H1 (cell line): ENCODE data around the gene BRPF1. TPM values are rescaled to one million over a fixed set of nuclear protein-coding genes. Genes with fewer than 3 reads are reported as not detected.

Source experiments
- CTCF ChIA-PET: fragments of 300-600 bp; sonication (Branson Sonifier 250); formaldehyde crosslinking; loops from one replicate; lab custom pipeline; 2021; ENCODE audit not compliant: partially characterized antibody; lab: Charles Lee
- POLR2A ChIA-PET: fragments of 300-600 bp; sonication (Branson Sonifier 250); formaldehyde crosslinking; loops from one replicate; lab custom pipeline; 2021; ENCODE audit warnings: inconsistent platforms; ENCODE audit not compliant: partially characterized antibody; lab: Charles Lee
- DNase-seq, 2 experiments: peaks; one replicate each; pipeline versions ENCODE4 v3.0.0 to v3.0.0-alpha.2; 2010 to 2022; ENCODE audit warnings: low spot score in 2 of 2, low read depth in 1 of 2, mixed read lengths in 1 of 2
- FAIRE-seq: peaks from 2 replicates; lab custom pipeline; 2011; peaks lifted over from hg19 to GRCh38; lab: Jason Lieb, UNC
- H2AFZ ChIP-seq: 2 replicates; pipeline ENCODE4 v1.8.1; 2012; ENCODE audit warnings: low read length, inconsistent platforms
- H2AK5ac ChIP-seq: 2 replicates; pipeline ENCODE4 v1.6.1; 2013; ENCODE audit warnings: low read depth, low read length
- H2BK120ac ChIP-seq: replicated peaks from 2 replicates; pipeline ENCODE3; 2013; ENCODE audit warnings: low read depth, low read length, inconsistent platforms
- H2BK12ac ChIP-seq: 2 replicates; pipeline ENCODE4 v1.6.1; 2013; ENCODE audit warnings: low read depth, low read length
- H2BK15ac ChIP-seq: 2 replicates; pipeline ENCODE4 v1.6.1; 2013; ENCODE audit warnings: low read length
- H2BK20ac ChIP-seq: 2 replicates; pipeline ENCODE4 v1.6.1; 2013; ENCODE audit warnings: low read length
- H2BK5ac ChIP-seq: 2 replicates; pipeline ENCODE4 v1.6.1; 2013; ENCODE audit warnings: low read depth, low read length
- H3K14ac ChIP-seq: 2 replicates; pipeline ENCODE4 v1.6.1; 2013; ENCODE audit warnings: inconsistent platforms; ENCODE audit not compliant: insufficient read length
- H3K18ac ChIP-seq: 2 replicates; pipeline ENCODE4 v1.6.1; 2013; ENCODE audit warnings: low read length; ENCODE audit errors: extremely low read depth
- H3K23ac ChIP-seq: 2 replicates; pipeline ENCODE4 v1.6.1; 2013; ENCODE audit warnings: inconsistent platforms; ENCODE audit not compliant: insufficient read length
- H3K23me2 ChIP-seq: 2 replicates; pipeline ENCODE4 v1.6.1; 2013; ENCODE audit warnings: low read depth, low read length
- H3K27ac ChIP-seq: 2 replicates; pipeline ENCODE4 v1.6.1; 2011; ENCODE audit warnings: low read depth, low read length, inconsistent platforms
- H3K27me3 ChIP-seq, 4 experiments: replicated peaks in 1 of 4; 1 replicate in 1 of 4; 2 replicates in 3 of 4; pipeline versions ENCODE4 v1.6.1 to v1.8.1; 2011 to 2013; ENCODE audit warnings: low read length in 3 of 4, mild to moderate bottlenecking in 3 of 4, inconsistent platforms in 2 of 4, mixed read lengths in 2 of 4, moderate library complexity in 1 of 4; ENCODE audit not compliant: control insufficient read depth in 3 of 4, insufficient read depth in 3 of 4; ENCODE audit errors: extremely low read depth in 1 of 4
- H3K36me3 ChIP-seq, 4 experiments: 2 replicates each; pipeline versions ENCODE4 v1.6.1 to v1.8.1; 2011 to 2013; ENCODE audit warnings: mild to moderate bottlenecking in 4 of 4, low read length in 3 of 4, moderate library complexity in 2 of 4, control low read depth in 1 of 4, inconsistent platforms in 1 of 4; ENCODE audit not compliant: insufficient read depth in 4 of 4, control insufficient read depth in 2 of 4
- H3K4ac ChIP-seq: replicated peaks from 2 replicates; pipeline ENCODE3; 2013; ENCODE audit warnings: low read length, low read depth, mixed read lengths, inconsistent platforms; ENCODE audit not compliant: insufficient read length
- H3K4me1 ChIP-seq, 4 experiments: replicated peaks in 1 of 4; 1 replicate in 1 of 4; 2 replicates in 3 of 4; pipeline versions ENCODE4 v1.6.1 to v1.8.1; 2011 to 2013; ENCODE audit warnings: low read length in 3 of 4, inconsistent platforms in 2 of 4, mixed read lengths in 1 of 4; ENCODE audit not compliant: insufficient read depth in 4 of 4, control insufficient read depth in 3 of 4
- H3K4me2 ChIP-seq, 2 experiments: 2 replicates each; pipeline versions ENCODE4 v1.6.1 to v1.8.1; 2011 to 2013; ENCODE audit warnings: low read depth in 2 of 2, low read length in 2 of 2, control low read depth in 1 of 2, inconsistent platforms in 1 of 2, mild to moderate bottlenecking in 1 of 2; ENCODE audit not compliant: insufficient read depth in 1 of 2
- H3K4me3 ChIP-seq, 4 experiments: fragments of 200-600, 300-600 bp in 1 of 4; sonication (generic), shearing (Covaris generic), sonication (Bioruptor Twin) in 1 of 4; 2 replicates each; pipeline versions ENCODE4 v1.5.1 to v1.8.1; 2011 to 2016; ENCODE audit warnings: low read length in 4 of 4, low read depth in 3 of 4, control low read depth in 2 of 4, inconsistent platforms in 2 of 4, mild to moderate bottlenecking in 2 of 4, mixed read lengths in 1 of 4, moderate library complexity in 1 of 4; ENCODE audit not compliant: insufficient read depth in 2 of 4; ENCODE audit errors: extremely low read depth in 1 of 4
- H3K56ac ChIP-seq: replicated peaks from 2 replicates; pipeline ENCODE3; 2013; ENCODE audit warnings: low read depth, mild to moderate bottlenecking, mixed read lengths, low read length, inconsistent platforms; ENCODE audit not compliant: insufficient read length
- H3K79me1 ChIP-seq: 2 replicates; pipeline ENCODE4 v1.6.1; 2013; ENCODE audit warnings: low read depth, low read length, control low read depth
- H3K79me2 ChIP-seq, 2 experiments: 2 replicates each; pipeline versions ENCODE4 v1.6.1 to v1.8.1; 2012 to 2013; ENCODE audit warnings: low read length in 2 of 2, mild to moderate bottlenecking in 2 of 2, inconsistent platforms in 1 of 2; ENCODE audit not compliant: insufficient read depth in 2 of 2, control insufficient read depth in 1 of 2
- H3K9ac ChIP-seq, 4 experiments: replicated peaks in 1 of 4; 1 replicate in 1 of 4; 2 replicates in 3 of 4; pipeline versions ENCODE4 v1.6.1 to v1.8.1; 2011 to 2013; ENCODE audit warnings: low read depth in 3 of 4, low read length in 3 of 4, control low read depth in 2 of 4, mild to moderate bottlenecking in 2 of 4, moderate library complexity in 2 of 4, inconsistent platforms in 1 of 4; ENCODE audit errors: extremely low read depth in 1 of 4
- H3K9me3 ChIP-seq, 2 experiments: 2 replicates each; pipeline versions ENCODE4 v1.6.1 to v1.8.1; 2012 to 2013; ENCODE audit warnings: mild to moderate bottlenecking in 2 of 2, moderate library complexity in 2 of 2, control low read depth in 1 of 2, inconsistent platforms in 1 of 2, low read depth in 1 of 2, low read length in 1 of 2, mixed read lengths in 1 of 2; ENCODE audit not compliant: insufficient read depth in 2 of 2
- H4K20me1 ChIP-seq, 2 experiments: replicated peaks in 1 of 2; 2 replicates each; pipeline versions ENCODE3 to v1.8.1; 2011 to 2013; ENCODE audit warnings: inconsistent platforms in 2 of 2, low read length in 2 of 2, mild to moderate bottlenecking in 1 of 2; ENCODE audit not compliant: insufficient read depth in 2 of 2, control insufficient read depth in 1 of 2
- H4K5ac ChIP-seq: 2 replicates; pipeline ENCODE4 v1.6.1; 2013; ENCODE audit warnings: low read length, low read depth, mixed read lengths, inconsistent platforms; ENCODE audit not compliant: insufficient read length
- H4K8ac ChIP-seq: 2 replicates; pipeline ENCODE4 v1.8.0; 2013; ENCODE audit warnings: mild to moderate bottlenecking, moderate library complexity, low read length, inconsistent platforms; ENCODE audit not compliant: insufficient read depth; ENCODE audit errors: extremely low read depth
- H4K91ac ChIP-seq: replicated peaks from 2 replicates; pipeline ENCODE3; 2013; ENCODE audit warnings: low read length, mixed read lengths, inconsistent platforms; ENCODE audit not compliant: insufficient read length
- CEBPB ChIP-seq: IDR thresholded peaks from 2 replicates; pipeline ENCODE4 v1.6.1; 2012; ENCODE audit warnings: low read depth, low read length
- KDM1A ChIP-seq: fragments of 200-600, 300-600 bp; sonication (generic); IDR thresholded peaks from 2 replicates; pipeline ENCODE4 v1.7.1; 2016; ENCODE audit warnings: mild to moderate bottlenecking, low read length, borderline replicate concordance
- SP1 ChIP-seq: IDR thresholded peaks from 2 replicates; pipeline ENCODE4 v1.6.1; 2011; ENCODE audit warnings: low read depth, low read length
- USF2 ChIP-seq: IDR thresholded peaks from 2 replicates; pipeline ENCODE4 v1.6.1; 2011; ENCODE audit warnings: low read length, improper control_type of control experiment
- ZNF274 ChIP-seq: IDR thresholded peaks from 2 replicates; pipeline ENCODE4 v1.7.0; 2012; ENCODE audit warnings: low read length, borderline replicate concordance; ENCODE audit errors: extremely low read depth
- WGBS, 2 experiments: shearing (Covaris generic) in 1 of 2; methylation state at CpG; one replicate each; pipeline versions ENCODE4 v1.1.6 to v1.1.7; 2013 to 2015; ENCODE audit warnings: low lambda C conversion rate in 2 of 2, mixed read lengths in 2 of 2, inconsistent platforms in 1 of 2, low coverage in 1 of 2, missing lambda C conversion rate in 1 of 2; ENCODE audit not compliant: insufficient replicate concordance in 2 of 2, insufficient coverage in 1 of 2, insufficient read length in 1 of 2; ENCODE audit errors: extremely low coverage in 1 of 2, missing lambda C conversion rate in 1 of 2; 5-methylcytosine and 5-hydroxymethylcytosine counted together
- polyA plus RNA-seq, 7 experiments: library from polyadenylated mRNA; depleted of rRNA in 3 of 7; stranded (reverse) in 5 of 7; unstranded in 2 of 7; fragments of >200 nt in 5 of 7; fragments of 200-250 nt in 2 of 7; gene quantifications; 1 replicate in 5 of 7; 2 replicates in 1 of 7; 4 replicates in 1 of 7; pipeline versions ENCODE4 v1.2.1 to v1.2.3, GENCODE V29; 2011 to 2013; ENCODE audit warnings: missing spikeins in 2 of 7, mixed read lengths in 2 of 7
- total RNA-seq: library from RNA; stranded (reverse); fragmentation: NEBNext Ultra II Directional; extraction: Animal tissue kit (Norgen Biotek cat#: 25700); gene quantifications from 2 replicates; pipeline ENCODE4 v1.2.1, GENCODE V29; 2021

The BRPF1 gene
- total and polyA plus RNA-seq, 2 of the 8 experiments (the other 6 are each of a cell fraction or from before 2014, with no cell fraction given) = 11.3 to 21.7 TPM

GRCh38 chr3:9770276-9770812 lies 38.8 kb downstream of the BRPF1 start:
- H3K14ac ChIP-seq = no peak overlapping the region
- no peaks in the 10 kb centered on the region for H3K79me2 ChIP-seq
- H3K9me3 ChIP-seq = no peaks in the 10 kb centered on the region
- no peak overlapping the region for H2BK120ac ChIP-seq
- POLR2A ChIA-PET = interaction anchor here (0.6 to 5.2 kb wide), 8 partner anchors 10 to 256 kb away, joined by 3 to 43 read pairs (median 4); partner anchors contain the start of genes ARPC4, FANCD2, OGG1 and TADA3
- no peak overlapping the region for H4K5ac ChIP-seq
- no peaks in the 10 kb centered on the region for H3K79me1 ChIP-seq
- H3K9ac ChIP-seq = no peak overlapping the region
- H3K56ac ChIP-seq = no peak overlapping the region
- no peak overlapping the region for H3K4ac ChIP-seq
- no peak overlapping the region for H2BK12ac ChIP-seq
- peak overlapping the region; percentile 35 for H4K91ac ChIP-seq
- TF ChIP-seq CEBPB = no peak
- TF ChIP-seq SP1 = no peak
- peak; percentile 96 for TF ChIP-seq KDM1A
- peak; percentile 61 for TF ChIP-seq USF2
- no peak for TF ChIP-seq ZNF274
- H3K18ac ChIP-seq = no peak overlapping the region
- H3K4me3 ChIP-seq = peak overlapping the region; percentile 50 to 68 (median 52)
- peaks cover 0 to 10% (median 2%) of the 10 kb centered on the region in 4 experiments; a peak in 1 of 7 replicates for H3K4me1 ChIP-seq
- peaks cover 0 to 3% of the 10 kb centered on the region in 2 experiments for H4K20me1 ChIP-seq
- 48% methylated on average over 15 of the region's 15 CpGs; no CpG with 5 or more reads in 1 of the 2 experiments for WGBS, 2 experiments
- H3K27ac ChIP-seq = no peak overlapping the region
- H3K23ac ChIP-seq = no peak overlapping the region
- no peak overlapping the region for H2BK20ac ChIP-seq
- FAIRE-seq = no peak
- H2BK5ac ChIP-seq = no peak overlapping the region
- no peak overlapping the region for H4K8ac ChIP-seq
- H3K27me3 ChIP-seq = peaks cover 1 to 28% (median 23%) of the 10 kb centered on the region in 4 experiments; a peak in 6 of 7 replicates
- peaks cover 7% of the 10 kb centered on the region for H3K23me2 ChIP-seq
- CTCF ChIA-PET = interaction anchor here (0.6 to 0.9 kb wide), 2 partner anchors 16 to 38 kb away, joined by 3 read pairs; no protein-coding TSS in a partner anchor
- no peak overlapping the region for H2BK15ac ChIP-seq
- peak overlapping the region; percentile 69 to 79 for H3K4me2 ChIP-seq
- DNase-seq = peak in 1 of 2 experiments; percentile 52
- peak overlapping the region; percentile 57; the same call in 1 of the 2 replicates for H2AFZ ChIP-seq
- no peak overlapping the region for H2AK5ac ChIP-seq
- no peaks in the 10 kb centered on the region for H3K36me3 ChIP-seq
